H1 (cell line): Measurements from ENCODE around the gene MARK3. TPM values are rescaled to one million over a fixed set of nuclear protein-coding genes. Genes with fewer than 3 reads are reported as not detected.

Source experiments
- CTCF ChIA-PET: fragments of 300-600 bp; sonication (Branson Sonifier 250); formaldehyde crosslinking; loops from one replicate; lab custom pipeline; 2021; ENCODE audit not compliant: partially characterized antibody; lab: Charles Lee
- POLR2A ChIA-PET: fragments of 300-600 bp; sonication (Branson Sonifier 250); formaldehyde crosslinking; loops from one replicate; lab custom pipeline; 2021; ENCODE audit warnings: inconsistent platforms; ENCODE audit not compliant: partially characterized antibody; lab: Charles Lee
- DNase-seq, 2 experiments: peaks; one replicate each; pipeline versions ENCODE4 v3.0.0 to v3.0.0-alpha.2; 2010 to 2022; ENCODE audit warnings: low spot score in 2 of 2, low read depth in 1 of 2, mixed read lengths in 1 of 2
- FAIRE-seq: peaks from 2 replicates; lab custom pipeline; 2011; peaks lifted over from hg19 to GRCh38; lab: Jason Lieb, UNC
- H2AFZ ChIP-seq: 2 replicates; pipeline ENCODE4 v1.8.1; 2012; ENCODE audit warnings: low read length, inconsistent platforms
- H2AK5ac ChIP-seq: 2 replicates; pipeline ENCODE4 v1.6.1; 2013; ENCODE audit warnings: low read depth, low read length
- H2BK120ac ChIP-seq: replicated peaks from 2 replicates; pipeline ENCODE3; 2013; ENCODE audit warnings: low read depth, low read length, inconsistent platforms
- H2BK12ac ChIP-seq: 2 replicates; pipeline ENCODE4 v1.6.1; 2013; ENCODE audit warnings: low read depth, low read length
- H2BK15ac ChIP-seq: 2 replicates; pipeline ENCODE4 v1.6.1; 2013; ENCODE audit warnings: low read length
- H2BK20ac ChIP-seq: 2 replicates; pipeline ENCODE4 v1.6.1; 2013; ENCODE audit warnings: low read length
- H2BK5ac ChIP-seq: 2 replicates; pipeline ENCODE4 v1.6.1; 2013; ENCODE audit warnings: low read depth, low read length
- H3K14ac ChIP-seq: 2 replicates; pipeline ENCODE4 v1.6.1; 2013; ENCODE audit warnings: inconsistent platforms; ENCODE audit not compliant: insufficient read length
- H3K18ac ChIP-seq: 2 replicates; pipeline ENCODE4 v1.6.1; 2013; ENCODE audit warnings: low read length; ENCODE audit errors: extremely low read depth
- H3K23ac ChIP-seq: 2 replicates; pipeline ENCODE4 v1.6.1; 2013; ENCODE audit warnings: inconsistent platforms; ENCODE audit not compliant: insufficient read length
- H3K23me2 ChIP-seq: 2 replicates; pipeline ENCODE4 v1.6.1; 2013; ENCODE audit warnings: low read depth, low read length
- H3K27ac ChIP-seq: 2 replicates; pipeline ENCODE4 v1.6.1; 2011; ENCODE audit warnings: low read depth, low read length, inconsistent platforms
- H3K27me3 ChIP-seq, 4 experiments: replicated peaks in 1 of 4; 1 replicate in 1 of 4; 2 replicates in 3 of 4; pipeline versions ENCODE4 v1.6.1 to v1.8.1; 2011 to 2013; ENCODE audit warnings: low read length in 3 of 4, mild to moderate bottlenecking in 3 of 4, inconsistent platforms in 2 of 4, mixed read lengths in 2 of 4, moderate library complexity in 1 of 4; ENCODE audit not compliant: control insufficient read depth in 3 of 4, insufficient read depth in 3 of 4; ENCODE audit errors: extremely low read depth in 1 of 4
- H3K36me3 ChIP-seq, 4 experiments: 2 replicates each; pipeline versions ENCODE4 v1.6.1 to v1.8.1; 2011 to 2013; ENCODE audit warnings: mild to moderate bottlenecking in 4 of 4, low read length in 3 of 4, moderate library complexity in 2 of 4, control low read depth in 1 of 4, inconsistent platforms in 1 of 4; ENCODE audit not compliant: insufficient read depth in 4 of 4, control insufficient read depth in 2 of 4
- H3K4ac ChIP-seq: replicated peaks from 2 replicates; pipeline ENCODE3; 2013; ENCODE audit warnings: low read length, low read depth, mixed read lengths, inconsistent platforms; ENCODE audit not compliant: insufficient read length
- H3K4me1 ChIP-seq, 4 experiments: replicated peaks in 1 of 4; 1 replicate in 1 of 4; 2 replicates in 3 of 4; pipeline versions ENCODE4 v1.6.1 to v1.8.1; 2011 to 2013; ENCODE audit warnings: low read length in 3 of 4, inconsistent platforms in 2 of 4, mixed read lengths in 1 of 4; ENCODE audit not compliant: insufficient read depth in 4 of 4, control insufficient read depth in 3 of 4
- H3K4me2 ChIP-seq, 2 experiments: 2 replicates each; pipeline versions ENCODE4 v1.6.1 to v1.8.1; 2011 to 2013; ENCODE audit warnings: low read depth in 2 of 2, low read length in 2 of 2, control low read depth in 1 of 2, inconsistent platforms in 1 of 2, mild to moderate bottlenecking in 1 of 2; ENCODE audit not compliant: insufficient read depth in 1 of 2
- H3K4me3 ChIP-seq, 4 experiments: fragments of 200-600, 300-600 bp in 1 of 4; sonication (generic), shearing (Covaris generic), sonication (Bioruptor Twin) in 1 of 4; 2 replicates each; pipeline versions ENCODE4 v1.5.1 to v1.8.1; 2011 to 2016; ENCODE audit warnings: low read length in 4 of 4, low read depth in 3 of 4, control low read depth in 2 of 4, inconsistent platforms in 2 of 4, mild to moderate bottlenecking in 2 of 4, mixed read lengths in 1 of 4, moderate library complexity in 1 of 4; ENCODE audit not compliant: insufficient read depth in 2 of 4; ENCODE audit errors: extremely low read depth in 1 of 4
- H3K56ac ChIP-seq: replicated peaks from 2 replicates; pipeline ENCODE3; 2013; ENCODE audit warnings: low read depth, mild to moderate bottlenecking, mixed read lengths, low read length, inconsistent platforms; ENCODE audit not compliant: insufficient read length
- H3K79me1 ChIP-seq: 2 replicates; pipeline ENCODE4 v1.6.1; 2013; ENCODE audit warnings: low read depth, low read length, control low read depth
- H3K79me2 ChIP-seq, 2 experiments: 2 replicates each; pipeline versions ENCODE4 v1.6.1 to v1.8.1; 2012 to 2013; ENCODE audit warnings: low read length in 2 of 2, mild to moderate bottlenecking in 2 of 2, inconsistent platforms in 1 of 2; ENCODE audit not compliant: insufficient read depth in 2 of 2, control insufficient read depth in 1 of 2
- H3K9ac ChIP-seq, 4 experiments: replicated peaks in 1 of 4; 1 replicate in 1 of 4; 2 replicates in 3 of 4; pipeline versions ENCODE4 v1.6.1 to v1.8.1; 2011 to 2013; ENCODE audit warnings: low read depth in 3 of 4, low read length in 3 of 4, control low read depth in 2 of 4, mild to moderate bottlenecking in 2 of 4, moderate library complexity in 2 of 4, inconsistent platforms in 1 of 4; ENCODE audit errors: extremely low read depth in 1 of 4
- H3K9me3 ChIP-seq, 2 experiments: 2 replicates each; pipeline versions ENCODE4 v1.6.1 to v1.8.1; 2012 to 2013; ENCODE audit warnings: mild to moderate bottlenecking in 2 of 2, moderate library complexity in 2 of 2, control low read depth in 1 of 2, inconsistent platforms in 1 of 2, low read depth in 1 of 2, low read length in 1 of 2, mixed read lengths in 1 of 2; ENCODE audit not compliant: insufficient read depth in 2 of 2
- H4K20me1 ChIP-seq, 2 experiments: replicated peaks in 1 of 2; 2 replicates each; pipeline versions ENCODE3 to v1.8.1; 2011 to 2013; ENCODE audit warnings: inconsistent platforms in 2 of 2, low read length in 2 of 2, mild to moderate bottlenecking in 1 of 2; ENCODE audit not compliant: insufficient read depth in 2 of 2, control insufficient read depth in 1 of 2
- H4K5ac ChIP-seq: 2 replicates; pipeline ENCODE4 v1.6.1; 2013; ENCODE audit warnings: low read length, low read depth, mixed read lengths, inconsistent platforms; ENCODE audit not compliant: insufficient read length
- H4K8ac ChIP-seq: 2 replicates; pipeline ENCODE4 v1.8.0; 2013; ENCODE audit warnings: mild to moderate bottlenecking, moderate library complexity, low read length, inconsistent platforms; ENCODE audit not compliant: insufficient read depth; ENCODE audit errors: extremely low read depth
- H4K91ac ChIP-seq: replicated peaks from 2 replicates; pipeline ENCODE3; 2013; ENCODE audit warnings: low read length, mixed read lengths, inconsistent platforms; ENCODE audit not compliant: insufficient read length
- BACH1 ChIP-seq: IDR thresholded peaks from 2 replicates; pipeline ENCODE4 v1.6.1; 2012; ENCODE audit warnings: low read length, improper control_type of control experiment
- BCL11A ChIP-seq, 2 experiments: IDR thresholded peaks; one replicate each; pipeline ENCODE4 v1.6.1; 2011; ENCODE audit warnings: low read depth in 2 of 2, low read length in 2 of 2, mild to moderate bottlenecking in 2 of 2
- CBX5 ChIP-seq: fragments of 300-800, 300-1000 bp; sonication (generic); IDR thresholded peaks from 2 replicates; pipeline ENCODE4 v1.7.1; 2016; ENCODE audit warnings: antibody characterized with exemption, low read length, low read depth
- GTF2F1 ChIP-seq: IDR thresholded peaks from 2 replicates; pipeline ENCODE4 v1.6.1; 2012; ENCODE audit warnings: low read depth, low read length, improper control_type of control experiment, borderline replicate concordance
- HDAC2 ChIP-seq, 2 experiments: fragments of 300-600 bp in 1 of 2; sonication (generic) in 1 of 2; IDR thresholded peaks; 2 replicates each; pipeline ENCODE4 v1.6.1; 2011 to 2012; ENCODE audit warnings: low read depth in 2 of 2, low read length in 2 of 2, mild to moderate bottlenecking in 2 of 2, moderate library complexity in 2 of 2, borderline replicate concordance in 1 of 2, inconsistent platforms in 1 of 2
- HDAC6 ChIP-seq: IDR thresholded peaks from one replicate; pipeline ENCODE4 v1.7.1; 2012; ENCODE audit warnings: low read depth, mild to moderate bottlenecking, inconsistent platforms, low read length, moderate library complexity
- PHF8 ChIP-seq: fragments of 200-600 bp; sonication (generic); conservative IDR thresholded peaks from 2 replicates; pipeline ENCODE4 v1.7.1; 2012; ENCODE audit warnings: low read depth, mild to moderate bottlenecking, inconsistent platforms, low read length, moderate library complexity
- SIX5 ChIP-seq: IDR thresholded peaks from 2 replicates; pipeline ENCODE4 v1.6.1; 2011; ENCODE audit warnings: mild to moderate bottlenecking, low read depth, low read length
- SRF ChIP-seq: IDR thresholded peaks from 2 replicates; pipeline ENCODE4 v1.6.1; 2011; ENCODE audit warnings: mild to moderate bottlenecking, low read depth, low read length, moderate library complexity
- WGBS, 2 experiments: shearing (Covaris generic) in 1 of 2; methylation state at CpG; one replicate each; pipeline versions ENCODE4 v1.1.6 to v1.1.7; 2013 to 2015; ENCODE audit warnings: low lambda C conversion rate in 2 of 2, mixed read lengths in 2 of 2, inconsistent platforms in 1 of 2, low coverage in 1 of 2, missing lambda C conversion rate in 1 of 2; ENCODE audit not compliant: insufficient replicate concordance in 2 of 2, insufficient coverage in 1 of 2, insufficient read length in 1 of 2; ENCODE audit errors: extremely low coverage in 1 of 2, missing lambda C conversion rate in 1 of 2; 5-methylcytosine and 5-hydroxymethylcytosine counted together
- polyA plus RNA-seq, 7 experiments: library from polyadenylated mRNA; depleted of rRNA in 3 of 7; stranded (reverse) in 5 of 7; unstranded in 2 of 7; fragments of >200 nt in 5 of 7; fragments of 200-250 nt in 2 of 7; gene quantifications; 1 replicate in 5 of 7; 2 replicates in 1 of 7; 4 replicates in 1 of 7; pipeline versions ENCODE4 v1.2.1 to v1.2.3, GENCODE V29; 2011 to 2013; ENCODE audit warnings: missing spikeins in 2 of 7, mixed read lengths in 2 of 7
- total RNA-seq: library from RNA; stranded (reverse); fragmentation: NEBNext Ultra II Directional; extraction: Animal tissue kit (Norgen Biotek cat#: 25700); gene quantifications from 2 replicates; pipeline ENCODE4 v1.2.1, GENCODE V29; 2021

Gene MARK3
- total and polyA plus RNA-seq, 2 of the 8 experiments (the other 6 are each of a cell fraction or from before 2014, with no cell fraction given) = 39.4 to 76.9 TPM

- H2BK120ac ChIP-seq = no peak overlapping the region
- DNase-seq = no peak
- 92% methylated on average over 1 of the region's 1 CpG; no CpG with 5 or more reads in 1 of the 2 experiments for WGBS, 2 experiments
- H3K9ac ChIP-seq = no peak overlapping the region
- H2BK20ac ChIP-seq = no peak overlapping the region
- no peak overlapping the region for H4K8ac ChIP-seq
- H3K18ac ChIP-seq = no peak overlapping the region
- no peak overlapping the region for H2AFZ ChIP-seq
- H4K91ac ChIP-seq = no peak overlapping the region
- H3K23ac ChIP-seq = no peak overlapping the region
- no peak overlapping the region for H3K4ac ChIP-seq
- H4K5ac ChIP-seq = no peak overlapping the region
- H3K56ac ChIP-seq = no peak overlapping the region
- no peaks in the 10 kb centered on the region for H3K23me2 ChIP-seq
- no peak overlapping the region for H2BK12ac ChIP-seq
- H3K9me3 ChIP-seq = no peaks in the 10 kb centered on the region
- H2BK15ac ChIP-seq = no peak overlapping the region
- no peak overlapping the region for H3K14ac ChIP-seq
- no peak for FAIRE-seq
- no peak overlapping the region for H2AK5ac ChIP-seq
- no peak overlapping the region for H3K4me3 ChIP-seq
- no peak overlapping the region for H2BK5ac ChIP-seq
- peaks cover 0 to 4% of the 10 kb centered on the region in 2 experiments for H4K20me1 ChIP-seq
- peaks cover 0 to 56% of the 10 kb centered on the region in 2 experiments; a peak in 2 of 4 replicates for H3K79me2 ChIP-seq
- H3K27me3 ChIP-seq = no peaks in the 10 kb centered on the region
- ChIA-PET CTCF (interaction anchor here (0.7 to 0.8 kb wide), 2 partner anchors 12 to 63 kb away, joined by 3 read pairs; no protein-coding TSS in a partner anchor), POLR2A (interaction anchor here (0.7 to 1.0 kb wide), 2 partner anchors 47 to 79 kb away, joined by 3 read pairs; no protein-coding TSS in a partner anchor)
- H3K4me2 ChIP-seq = no peak overlapping the region
- H3K36me3 ChIP-seq = peaks cover 0 to 5% (median 1%) of the 10 kb centered on the region in 4 experiments; a peak in 1 of 8 replicates
- no peak overlapping the region for H3K27ac ChIP-seq
- H3K79me1 ChIP-seq = 0 out of 2 replicates have a peak, but pooled peaks cover 3% of the 10 kb centered on the region
- peaks cover 2 to 7% (median 4%) of the 10 kb centered on the region in 4 experiments for H3K4me1 ChIP-seq
- TF ChIP-seq CBX5 = no peak
- no peak for TF ChIP-seq GTF2F1
- TF ChIP-seq SRF = no peak
- TF ChIP-seq SIX5 = no peak
- TF ChIP-seq HDAC6 = no peak
- no peak for TF ChIP-seq HDAC2 (IDR thresholded peaks at IDR 0.05; ENCODE audit: borderline replicate concordance in 1 of 2, low read depth in 2 of 2, low read length in 2 of 2)
- TF ChIP-seq BACH1 = no peak
- TF ChIP-seq PHF8 = no peak
- no peak for TF ChIP-seq BCL11A (IDR thresholded peaks at IDR 0.05; ENCODE audit: low read depth in 2 of 2, low read length in 2 of 2)
Measured at GRCh38 chr14:103423050-103423461, 37.8 kb downstream of the MARK3 start.
